IMR-90 (cell line): ENCODE measurements around the gene KATNA1.

Experiments used
- RAD21 ChIP-seq: IDR thresholded peaks from 2 replicates; pipeline ENCODE4 v1.6.1; 2012; ENCODE audit warnings: low read length, improper control_type of control experiment
- TF ChIP-seq, protein P1 (sequence below): conservative IDR thresholded peaks from 2 replicates; pipeline ENCODE4 v1.5.1; 2012; ENCODE audit warnings: mild to moderate bottlenecking, low read depth, low read length, improper control_type of control experiment

DNA sequence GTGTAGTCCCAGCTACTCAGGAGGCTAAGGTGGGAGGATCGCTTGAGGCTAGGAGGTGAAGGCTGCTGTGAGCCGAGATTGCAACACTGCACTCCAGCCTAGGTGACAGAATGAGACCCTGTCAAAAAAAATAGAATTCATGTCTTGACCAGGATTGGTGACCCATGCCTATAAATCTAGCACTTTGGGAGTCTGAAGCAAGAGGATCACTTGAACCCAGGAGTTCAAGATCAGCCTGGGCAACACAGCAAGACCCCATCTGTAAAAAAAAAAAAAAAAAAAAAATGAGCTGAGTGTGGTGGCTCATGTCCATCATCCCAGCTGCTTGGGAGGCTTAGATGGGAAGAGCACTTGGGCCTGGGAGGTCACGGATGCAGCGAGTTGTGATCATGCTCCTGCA lies 48.0 kb downstream of the KATNA1 start:
- TF ChIP-seq RAD21 = no peak
- TF ChIP-seq, protein P1, sequence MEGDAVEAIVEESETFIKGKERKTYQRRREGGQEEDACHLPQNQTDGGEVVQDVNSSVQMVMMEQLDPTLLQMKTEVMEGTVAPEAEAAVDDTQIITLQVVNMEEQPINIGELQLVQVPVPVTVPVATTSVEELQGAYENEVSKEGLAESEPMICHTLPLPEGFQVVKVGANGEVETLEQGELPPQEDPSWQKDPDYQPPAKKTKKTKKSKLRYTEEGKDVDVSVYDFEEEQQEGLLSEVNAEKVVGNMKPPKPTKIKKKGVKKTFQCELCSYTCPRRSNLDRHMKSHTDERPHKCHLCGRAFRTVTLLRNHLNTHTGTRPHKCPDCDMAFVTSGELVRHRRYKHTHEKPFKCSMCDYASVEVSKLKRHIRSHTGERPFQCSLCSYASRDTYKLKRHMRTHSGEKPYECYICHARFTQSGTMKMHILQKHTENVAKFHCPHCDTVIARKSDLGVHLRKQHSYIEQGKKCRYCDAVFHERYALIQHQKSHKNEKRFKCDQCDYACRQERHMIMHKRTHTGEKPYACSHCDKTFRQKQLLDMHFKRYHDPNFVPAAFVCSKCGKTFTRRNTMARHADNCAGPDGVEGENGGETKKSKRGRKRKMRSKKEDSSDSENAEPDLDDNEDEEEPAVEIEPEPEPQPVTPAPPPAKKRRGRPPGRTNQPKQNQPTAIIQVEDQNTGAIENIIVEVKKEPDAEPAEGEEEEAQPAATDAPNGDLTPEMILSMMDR = no peak
